ENCODE measurements around the gene NCKAP1. TPM values are rescaled to one million over a fixed set of nuclear protein-coding genes. Genes with fewer than 3 reads are reported as not detected.

The NCKAP1 gene
- total RNA-seq, 1 experiment from 2014 or later, result 115 TPM

- TF ChIP-seq YY1 (IDR thresholded peaks at IDR 0.05; ENCODE audit: extremely low read depth, insufficient replicate concordance, low read depth, low read length) (no peak), ZFX (IDR thresholded peaks at IDR 0.05) (no peak)
Measured at GRCh38 chr2:182929972-182930371, 108.3 kb downstream of the NCKAP1 start (continued).

- intact Hi-C loops (cut with micrococcal nuclease), result no loop called here
- no peak overlapping the region for H3K4me2 ChIP-seq (ENCODE audit: low read length)
- no peaks in the 10 kb centered on the region for H3K4me1 ChIP-seq (ENCODE audit: control insufficient read depth in 1 of 2, insufficient read depth in 2 of 2, low read length in 2 of 2)
- peaks cover 10 to 16% of the 10 kb centered on the region in 2 experiments; a peak in 2 of 4 replicates for H3K36me3 ChIP-seq (ENCODE audit: control insufficient read depth in 1 of 2, insufficient read depth in 2 of 2, low read length in 2 of 2)
- ATAC-seq (no peak), DNase-seq (ENCODE audit: low read depth, low spot score) (no peak)
- H4K20me1 ChIP-seq (ENCODE audit: insufficient read depth), result no peaks in the 10 kb centered on the region
- ChIA-PET CTCF (no interaction called here), RAD21 (ENCODE audit: low non-redundant PET in 1 of 2, low total read pairs in 2 of 2, uncharacterized antibody in 2 of 2, unreplicated experiment in 2 of 2) (no interaction called here), POLR2A (no interaction called here)
- H3K9ac ChIP-seq (ENCODE audit: low read length), result no peak overlapping the region
- no TSS peak for BruUV-seq (replicated peaks)
- no peak overlapping the region for H3K4me3 ChIP-seq (replicated peaks in 1 of 2; ENCODE audit: low read depth in 1 of 2, low read length in 2 of 2)
- no peaks in the 10 kb centered on the region for H3K9me3 ChIP-seq (ENCODE audit: control insufficient read depth in 1 of 2, insufficient read depth in 1 of 2, low read depth in 1 of 2, low read length in 2 of 2)
- no peak overlapping the region for H3K27ac ChIP-seq (ENCODE audit: low read depth, low read length)
- no peak for TF ChIP-seq EZH2 (IDR thresholded peaks at IDR 0.05)
- no peak for TF ChIP-seq EZH2phosphoT487 (IDR thresholded peaks at IDR 0.05; ENCODE audit: borderline replicate concordance)
- TF ChIP-seq POLR2A (IDR thresholded peaks at IDR 0.05; ENCODE audit: borderline replicate concordance, extremely low read depth, insufficient read depth, insufficient read length), result no peak
- no peak for TF ChIP-seq POLR2AphosphoS5 (IDR thresholded peaks at IDR 0.05; ENCODE audit: low read depth, low read length)
- TF ChIP-seq, protein P1, sequence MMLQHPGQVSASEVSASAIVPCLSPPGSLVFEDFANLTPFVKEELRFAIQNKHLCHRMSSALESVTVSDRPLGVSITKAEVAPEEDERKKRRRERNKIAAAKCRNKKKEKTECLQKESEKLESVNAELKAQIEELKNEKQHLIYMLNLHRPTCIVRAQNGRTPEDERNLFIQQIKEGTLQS (IDR thresholded peaks at IDR 0.05), result no peak
- no peak for TF ChIP-seq JUND (IDR thresholded peaks at IDR 0.05)
- no peak for TF ChIP-seq EGR1 (IDR thresholded peaks at IDR 0.05; ENCODE audit: low read depth)
- no peak for TF ChIP-seq REST (IDR thresholded peaks at IDR 0.05; ENCODE audit: low read depth)
- TF ChIP-seq ELF1 (IDR thresholded peaks at IDR 0.05; ENCODE audit: borderline replicate concordance, low read depth), result no peak
- no peak for TF ChIP-seq MAX (IDR thresholded peaks at IDR 0.05)
- TF ChIP-seq, protein P2, sequence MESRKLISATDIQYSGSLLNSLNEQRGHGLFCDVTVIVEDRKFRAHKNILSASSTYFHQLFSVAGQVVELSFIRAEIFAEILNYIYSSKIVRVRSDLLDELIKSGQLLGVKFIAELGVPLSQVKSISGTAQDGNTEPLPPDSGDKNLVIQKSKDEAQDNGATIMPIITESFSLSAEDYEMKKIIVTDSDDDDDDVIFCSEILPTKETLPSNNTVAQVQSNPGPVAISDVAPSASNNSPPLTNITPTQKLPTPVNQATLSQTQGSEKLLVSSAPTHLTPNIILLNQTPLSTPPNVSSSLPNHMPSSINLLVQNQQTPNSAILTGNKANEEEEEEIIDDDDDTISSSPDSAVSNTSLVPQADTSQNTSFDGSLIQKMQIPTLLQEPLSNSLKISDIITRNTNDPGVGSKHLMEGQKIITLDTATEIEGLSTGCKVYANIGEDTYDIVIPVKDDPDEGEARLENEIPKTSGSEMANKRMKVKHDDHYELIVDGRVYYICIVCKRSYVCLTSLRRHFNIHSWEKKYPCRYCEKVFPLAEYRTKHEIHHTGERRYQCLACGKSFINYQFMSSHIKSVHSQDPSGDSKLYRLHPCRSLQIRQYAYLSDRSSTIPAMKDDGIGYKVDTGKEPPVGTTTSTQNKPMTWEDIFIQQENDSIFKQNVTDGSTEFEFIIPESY (IDR thresholded peaks at IDR 0.05; ENCODE audit: extremely low read depth, insufficient replicate concordance, low read length), result no peak
- TF ChIP-seq CTCF (IDR thresholded peaks at IDR 0.05 in 2 of 3, conservative IDR thresholded peaks at IDR 0.05 in 1 of 3; ENCODE audit: borderline replicate concordance in 1 of 3, insufficient read depth in 1 of 3, low read depth in 2 of 3, low read length in 2 of 3), result no peak
- H3K79me2 ChIP-seq (ENCODE audit: insufficient read depth, low read length), result no peaks in the 10 kb centered on the region
- H3K27me3 ChIP-seq (ENCODE audit: insufficient read depth, low read length), result no peaks in the 10 kb centered on the region
- no peaks in the 10 kb centered on the region for H3K9me2 ChIP-seq (ENCODE audit: insufficient read depth)
- no peak overlapping the region for H2AFZ ChIP-seq (ENCODE audit: low read depth, low read length, poor library complexity, severe bottlenecking)
Measured at GRCh38 chr2:182924306-182924705, 114.0 kb downstream of the NCKAP1 start.
